Tibial artery (tissue), 4 donors: Measurements from ENCODE around the gene ZFP36L2.

Source experiments
- DNase-seq, 2 donors: peaks; one replicate each; pipeline ENCODE4 v3.0.0-alpha.2; 2019
- H3K27ac ChIP-seq, 2 donors: fragments of 200-600 bp; sonication (generic) in 1 of 2; 1 replicate in 1 of 2; 2 replicates in 1 of 2; pipeline ENCODE4 v1.5.1; 2018 to 2019; ENCODE audit warnings: mild to moderate bottlenecking in 1 of 2
- H3K27me3 ChIP-seq, 2 donors: fragments of 200-600 bp; sonication (generic) in 1 of 2; one replicate each; pipeline versions ENCODE4 v1.5.1 to v1.6.0; 2016 to 2019
- H3K36me3 ChIP-seq, 3 donors: fragments of 200-600 bp; sonication (generic) in 2 of 3; one replicate each; pipeline ENCODE4 v1.5.1; 2016 to 2019; ENCODE audit warnings: mild to moderate bottlenecking in 2 of 3
- H3K4me1 ChIP-seq, 4 donors: fragments of 200-600 bp; sonication (generic) in 2 of 4; 1 replicate in 3 of 4; 2 replicates in 1 of 4; pipeline ENCODE4 v1.5.1; 2016 to 2019
- H3K4me3 ChIP-seq, 2 donors: fragments of 200-600 bp; sonication (generic) in 1 of 2; 1 replicate in 1 of 2; 2 replicates in 1 of 2; pipeline ENCODE4 v1.5.1; 2018 to 2019; ENCODE audit warnings: mild to moderate bottlenecking in 2 of 2
- H3K9me3 ChIP-seq, 3 donors: fragments of 200-600 bp; sonication (generic) in 1 of 3; one replicate each; pipeline ENCODE4 v1.5.1; 2016 to 2019
- intact Hi-C: fragments of 100-400 bp; cut with DNase I; formaldehyde crosslinking; loops from one replicate; pipeline ENCODE4 v1.15.0; 2023; ENCODE audit warnings: low total_unique reads
- TF ChIP-seq, protein P1 (sequence below), 2 experiments: fragments of 200-600 bp in 1 of 2; fragments of 450-650 bp in 1 of 2; IDR thresholded peaks; one replicate each; pipeline ENCODE4 v1.5.1; 2017 to 2019; ENCODE audit warnings: antibody characterized with exemption in 2 of 2, mild to moderate bottlenecking in 1 of 2, moderate library complexity in 1 of 2

ZFP36L2 gene

GRCh38 chr2:43270461-43270860 lies 44.1 kb upstream of the ZFP36L2 start:
- H3K27me3 ChIP-seq, result no peaks in the 10 kb centered on the region
- H3K4me1 ChIP-seq, result peaks cover 0 to 80% (median 63%) of the 10 kb centered on the region in 4 donors
- intact Hi-C loops, result no loop called here
- no peaks in the 10 kb centered on the region for H3K9me3 ChIP-seq
- H3K27ac ChIP-seq, result peak overlapping the region; percentile 86 to 90
- H3K4me3 ChIP-seq, result no peak overlapping the region
- TF ChIP-seq, protein P1, sequence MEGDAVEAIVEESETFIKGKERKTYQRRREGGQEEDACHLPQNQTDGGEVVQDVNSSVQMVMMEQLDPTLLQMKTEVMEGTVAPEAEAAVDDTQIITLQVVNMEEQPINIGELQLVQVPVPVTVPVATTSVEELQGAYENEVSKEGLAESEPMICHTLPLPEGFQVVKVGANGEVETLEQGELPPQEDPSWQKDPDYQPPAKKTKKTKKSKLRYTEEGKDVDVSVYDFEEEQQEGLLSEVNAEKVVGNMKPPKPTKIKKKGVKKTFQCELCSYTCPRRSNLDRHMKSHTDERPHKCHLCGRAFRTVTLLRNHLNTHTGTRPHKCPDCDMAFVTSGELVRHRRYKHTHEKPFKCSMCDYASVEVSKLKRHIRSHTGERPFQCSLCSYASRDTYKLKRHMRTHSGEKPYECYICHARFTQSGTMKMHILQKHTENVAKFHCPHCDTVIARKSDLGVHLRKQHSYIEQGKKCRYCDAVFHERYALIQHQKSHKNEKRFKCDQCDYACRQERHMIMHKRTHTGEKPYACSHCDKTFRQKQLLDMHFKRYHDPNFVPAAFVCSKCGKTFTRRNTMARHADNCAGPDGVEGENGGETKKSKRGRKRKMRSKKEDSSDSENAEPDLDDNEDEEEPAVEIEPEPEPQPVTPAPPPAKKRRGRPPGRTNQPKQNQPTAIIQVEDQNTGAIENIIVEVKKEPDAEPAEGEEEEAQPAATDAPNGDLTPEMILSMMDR (IDR thresholded peaks at IDR 0.05), result no peak
- DNase-seq, result peak in 1 of 2 donors; percentile 56
- H3K36me3 ChIP-seq, result no peaks in the 10 kb centered on the region

- DNase-seq, result peak; percentile 93 to 95
- Histone ChIP-seq H3K36me3 (no peaks in the 10 kb centered on the region), H3K4me1 (peaks cover 0 to 83% (median 66%) of the 10 kb centered on the region in 4 donors), H3K4me3 (no peak overlapping the region), H3K27me3 (no peaks in the 10 kb centered on the region), H3K27ac (peak overlapping the region; percentile 86 to 90), H3K9me3 (no peaks in the 10 kb centered on the region)
- intact Hi-C loops, result no loop called here
- TF ChIP-seq, protein P1 (IDR thresholded peaks at IDR 0.05), result no peak
Observed at GRCh38 chr2:43269706-43270105, 43.3 kb upstream of the ZFP36L2 start.

DNA sequence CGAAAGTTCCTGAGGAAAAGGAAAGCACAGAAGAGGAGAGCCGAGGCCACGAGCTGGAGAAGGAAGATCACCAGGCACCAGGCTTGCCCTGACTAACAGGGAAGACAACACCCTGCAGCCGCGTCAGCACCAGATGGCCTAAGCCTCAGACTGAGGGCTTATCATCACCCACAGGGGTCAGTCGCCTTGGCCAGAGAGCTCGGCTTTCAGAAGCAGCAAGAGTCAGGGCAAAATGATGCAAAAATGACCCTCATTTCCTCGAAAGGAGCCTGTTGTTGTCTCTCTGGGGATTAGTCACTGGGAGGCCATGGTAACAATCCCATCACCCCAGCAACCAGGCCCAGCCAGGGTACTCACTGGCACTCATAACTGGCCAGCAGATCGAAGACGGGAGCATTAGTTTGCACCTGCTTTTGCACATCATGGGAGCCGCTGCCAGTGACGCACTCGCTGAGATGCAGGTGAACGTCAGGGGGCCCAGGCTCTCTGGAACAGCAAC lies 42.7 kb upstream of the ZFP36L2 start:
- peak; percentile 95 for DNase-seq
- no peaks in the 10 kb centered on the region for H3K9me3 ChIP-seq
- peaks cover 0 to 83% (median 70%) of the 10 kb centered on the region in 4 donors for H3K4me1 ChIP-seq
- H3K27ac ChIP-seq, result peak overlapping the region; percentile 86 to 90
- TF ChIP-seq, protein P1 (IDR thresholded peaks at IDR 0.05), result no peak
- peak overlapping the region in 1 of 2 donors; percentile 17 for H3K4me3 ChIP-seq
- no peaks in the 10 kb centered on the region for H3K36me3 ChIP-seq
- H3K27me3 ChIP-seq, result no peaks in the 10 kb centered on the region
- intact Hi-C loops, result no loop called here

- peaks cover 0 to 81% (median 63%) of the 10 kb centered on the region in 4 donors for H3K4me1 ChIP-seq
- peak overlapping the region; percentile 86 to 90 for H3K27ac ChIP-seq
- intact Hi-C loops, result no loop called here
- H3K27me3 ChIP-seq, result no peaks in the 10 kb centered on the region
- TF ChIP-seq, protein P1 (IDR thresholded peaks at IDR 0.05), result no peak
- H3K36me3 ChIP-seq, result no peaks in the 10 kb centered on the region
- no peaks in the 10 kb centered on the region for H3K9me3 ChIP-seq
- peak; percentile 33 to 57 for DNase-seq
- peak overlapping the region in 1 of 2 donors; percentile 17 for H3K4me3 ChIP-seq
Observed at GRCh38 chr2:43268066-43268953, 41.9 kb upstream of the ZFP36L2 start.

- H3K27ac ChIP-seq, result peak overlapping the region; percentile 86 to 90
Observed at GRCh38 chr2:43267381-43267780, 41.0 kb upstream of the ZFP36L2 start.

More at GRCh38 chr2:43267381-43267780, 41.0 kb upstream of the ZFP36L2 start:
- Histone ChIP-seq H3K4me3 (no peak overlapping the region), H3K36me3 (no peaks in the 10 kb centered on the region), H3K9me3 (no peaks in the 10 kb centered on the region), H3K27me3 (no peaks in the 10 kb centered on the region), H3K4me1 (peaks cover 0 to 74% (median 61%) of the 10 kb centered on the region in 4 donors)
- TF ChIP-seq, protein P1 (IDR thresholded peaks at IDR 0.05), result no peak
- DNase-seq, result peak in 1 of 2 donors; percentile 66
- intact Hi-C loops, result no loop called here
